Fibroblast of villous mesenchyme (primary cell): ENCODE data around the gene KDM4B. TPM values are rescaled to one million over a fixed set of nuclear protein-coding genes. Genes with fewer than 3 reads are reported as not detected.

Source experiments
- DNase-seq: peaks from one replicate; pipeline ENCODE4 v3.0.0-alpha.2; 2010; ENCODE audit warnings: low read depth
- H3K4me3 ChIP-seq: 2 replicates; pipeline ENCODE4 v1.5.1; 2011; ENCODE audit warnings: low read depth, mild to moderate bottlenecking, low read length
- CTCF ChIP-seq: IDR thresholded peaks from 2 replicates; pipeline ENCODE4 v1.5.1; 2012; ENCODE audit warnings: low read depth, mild to moderate bottlenecking, low read length; ENCODE audit not compliant: insufficient read depth
- total RNA-seq: library from RNA; depleted of rRNA; stranded (reverse); fragments of >200 nt; gene quantifications from 2 replicates; pipeline ENCODE4 v1.2.3, GENCODE V29; 2012

The KDM4B gene
- total RNA-seq, 1 donor, result 17.7 TPM

GRCh38 chr19:5073153-5073844 lies 104.4 kb downstream of the KDM4B start:
- no peak for TF ChIP-seq CTCF
- no peak overlapping the region for H3K4me3 ChIP-seq
- DNase-seq, result no peak

GRCh38 chr19:5074407-5074806 lies 105.5 kb downstream of the KDM4B start:
- no peak for DNase-seq
- no peak overlapping the region for H3K4me3 ChIP-seq
- no peak for TF ChIP-seq CTCF

- no peak for TF ChIP-seq CTCF
- H3K4me3 ChIP-seq, result no peak overlapping the region
- DNase-seq, result no peak
These were observed 106.0 kb downstream of the KDM4B start for GRCh38 chr19:5074830-5075394.

GRCh38 chr19:5075597-5075996 lies 106.7 kb downstream of the KDM4B start:
- no peak for DNase-seq
- no peak for TF ChIP-seq CTCF

GRCh38 chr19:5076440-5077208 lies 107.7 kb downstream of the KDM4B start:
- DNase-seq, result no peak
- H3K4me3 ChIP-seq, result no peak overlapping the region
- no peak for TF ChIP-seq CTCF

More at GRCh38 chr19:5075597-5075996, 106.7 kb downstream of the KDM4B start:
- no peak overlapping the region for H3K4me3 ChIP-seq

GRCh38 chr19:5077209-5077515 lies 108.2 kb downstream of the KDM4B start:
- no peak for TF ChIP-seq CTCF
- H3K4me3 ChIP-seq, result no peak overlapping the region
- no peak for DNase-seq

GRCh38 chr19:5078182-5078581 lies 109.3 kb downstream of the KDM4B start:
- DNase-seq, result no peak
- no peak overlapping the region for H3K4me3 ChIP-seq
- no peak for TF ChIP-seq CTCF
